ENCODE results near the gene UBE2E3. TPM values are rescaled to one million over a fixed set of nuclear protein-coding genes. Genes with fewer than 3 reads are reported as not detected.
"Not testable (repeated sequence)": the region's sequence is repeated elsewhere in the genome, so short reads cannot be mapped to it uniquely, and the experiment has no call there.

The UBE2E3 gene
- polyA plus RNA-seq, 4 donors, result 55.3 to 62.8 (median 60.5) TPM

DNA sequence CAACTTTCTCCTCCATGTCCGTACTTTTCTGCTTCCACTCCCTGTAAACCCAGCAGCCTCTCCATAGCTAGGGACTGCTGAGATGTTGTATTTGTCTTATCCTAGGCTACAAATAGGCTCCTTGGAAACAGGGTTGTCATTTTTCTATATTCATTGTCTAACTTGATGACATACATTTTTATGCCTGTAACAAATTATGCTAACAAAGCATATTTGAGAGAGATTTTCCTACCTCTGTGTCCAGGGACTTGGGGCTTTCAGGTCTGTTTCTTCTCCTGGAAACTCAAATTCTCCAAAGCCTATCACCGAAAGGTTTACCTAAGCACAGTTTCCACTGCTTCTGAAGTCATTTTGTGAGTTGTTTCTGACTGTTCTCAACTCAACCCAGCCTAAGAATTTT lies 102.7 kb downstream of the UBE2E3 start:
- Histone ChIP-seq H3K36me3 (ENCODE audit: control insufficient read depth in 3 of 3, insufficient read depth in 2 of 3, low read depth in 1 of 3, low read length in 3 of 3) (no peaks in the 10 kb centered on the region), H3K27ac (ENCODE audit: low read depth in 1 of 3, low read length in 2 of 3) (no peak overlapping the region), H3K9me3 (ENCODE audit: control insufficient read depth in 2 of 2, insufficient read depth in 1 of 2, low read depth in 1 of 2, low read length in 1 of 2) (no peaks in the 10 kb centered on the region), H3K27me3 (ENCODE audit: control insufficient read depth in 3 of 3, insufficient read depth in 3 of 3, low read length in 3 of 3) (no peaks in the 10 kb centered on the region), H3K4me1 (ENCODE audit: control insufficient read depth in 3 of 3, insufficient read depth in 2 of 3, low read depth in 1 of 3, low read length in 2 of 3) (no peaks in the 10 kb centered on the region), H3K4me3 (ENCODE audit: low read depth in 1 of 3, low read length in 3 of 3) (no peak overlapping the region)
- no peak for FAIRE-seq
- WGBS, 3 donors, result 91 to 97% (median 93%) methylated on average over 2 of the region's 2 CpGs
- no peak for DNase-seq

GRCh38 chr2:181085734-181086133 lies 105.3 kb downstream of the UBE2E3 start:
- WGBS, 3 donors, result 86 to 93% (median 90%) methylated on average over 1 of the region's 1 CpG
- no peak for FAIRE-seq
- no peak overlapping the region for H3K27ac ChIP-seq (ENCODE audit: low read depth in 1 of 3, low read length in 2 of 3)
- no peaks in the 10 kb centered on the region for H3K27me3 ChIP-seq (ENCODE audit: control insufficient read depth in 3 of 3, insufficient read depth in 3 of 3, low read length in 3 of 3)
- no peak overlapping the region for H3K4me3 ChIP-seq (ENCODE audit: low read depth in 1 of 3, low read length in 3 of 3)
- no peak for DNase-seq
- H3K36me3 ChIP-seq (ENCODE audit: control insufficient read depth in 3 of 3, insufficient read depth in 2 of 3, low read depth in 1 of 3, low read length in 3 of 3), result no peaks in the 10 kb centered on the region
- no peaks in the 10 kb centered on the region for H3K4me1 ChIP-seq (ENCODE audit: control insufficient read depth in 3 of 3, insufficient read depth in 2 of 3, low read depth in 1 of 3, low read length in 2 of 3)
- no peaks in the 10 kb centered on the region for H3K9me3 ChIP-seq (ENCODE audit: control insufficient read depth in 2 of 2, insufficient read depth in 1 of 2, low read depth in 1 of 2, low read length in 1 of 2)

DNA sequence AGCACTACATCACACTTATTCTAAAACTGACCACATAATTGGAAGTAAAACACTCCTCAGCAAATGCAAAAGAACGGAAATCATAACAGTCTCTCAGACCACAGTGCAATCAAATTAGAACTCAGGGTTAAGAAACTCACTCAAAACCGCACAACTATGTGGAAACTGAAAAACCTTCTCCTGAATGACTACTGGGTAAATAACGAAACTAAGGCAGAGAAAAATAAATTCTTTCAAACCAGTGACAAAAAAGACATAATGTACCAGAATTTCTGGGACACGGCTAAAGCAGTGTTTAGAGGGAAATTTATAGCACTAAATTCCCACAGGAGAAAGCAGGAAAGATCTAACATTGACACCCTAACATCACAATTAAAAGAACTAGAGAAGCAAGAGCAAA lies 111.5 kb downstream of the UBE2E3 start:
- not testable (repeated sequence) for FAIRE-seq; H3K27me3 ChIP-seq (ENCODE audit: control insufficient read depth in 3 of 3, insufficient read depth in 3 of 3, low read length in 3 of 3); H3K27ac ChIP-seq (ENCODE audit: low read depth in 1 of 3, low read length in 2 of 3); H3K9me3 ChIP-seq (ENCODE audit: control insufficient read depth in 2 of 2, insufficient read depth in 1 of 2, low read depth in 1 of 2, low read length in 1 of 2); H3K4me1 ChIP-seq (ENCODE audit: control insufficient read depth in 3 of 3, insufficient read depth in 2 of 3, low read depth in 1 of 3, low read length in 2 of 3); H3K4me3 ChIP-seq (ENCODE audit: low read depth in 1 of 3, low read length in 3 of 3); H3K36me3 ChIP-seq (ENCODE audit: control insufficient read depth in 3 of 3, insufficient read depth in 2 of 3, low read depth in 1 of 3, low read length in 3 of 3)
- 59 to 87% (median 79%) methylated on average over 4 of the region's 4 CpGs for WGBS, 3 donors
- DNase-seq, result peak in 1 of 2 donors; percentile 5

DNA sequence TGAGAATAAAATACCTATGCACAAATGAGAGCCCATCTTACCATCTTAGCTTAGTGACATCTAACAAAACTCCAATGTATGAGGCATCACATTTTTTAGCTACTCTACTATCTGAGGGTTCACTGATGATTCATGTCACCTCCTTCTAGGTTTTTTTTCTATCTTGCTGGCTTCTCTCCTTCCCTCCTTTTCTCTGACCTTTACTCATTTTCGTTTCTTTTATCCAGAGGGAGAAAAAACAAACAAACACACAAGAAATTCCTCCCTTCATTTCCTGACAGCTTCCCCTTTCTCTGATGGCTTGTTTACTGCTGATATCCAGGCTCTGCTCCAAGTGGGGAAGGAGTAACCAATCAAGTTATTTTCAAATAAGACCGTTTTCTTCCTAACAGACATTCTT lies 115.1 kb downstream of the UBE2E3 start:
- FAIRE-seq (no peak), DNase-seq (no peak)
- no peak overlapping the region for H3K27ac ChIP-seq (ENCODE audit: low read depth in 1 of 3, low read length in 2 of 3)
- no peaks in the 10 kb centered on the region for H3K36me3 ChIP-seq (ENCODE audit: control insufficient read depth in 3 of 3, insufficient read depth in 2 of 3, low read depth in 1 of 3, low read length in 3 of 3)
- WGBS, 3 donors, result 33 to 34% (median 34%) methylated on average over 2 of the region's 2 CpGs
- no peaks in the 10 kb centered on the region for H3K4me1 ChIP-seq (ENCODE audit: control insufficient read depth in 3 of 3, insufficient read depth in 2 of 3, low read depth in 1 of 3, low read length in 2 of 3)
- H3K9me3 ChIP-seq (ENCODE audit: control insufficient read depth in 2 of 2, insufficient read depth in 1 of 2, low read depth in 1 of 2, low read length in 1 of 2), result no peaks in the 10 kb centered on the region
- H3K27me3 ChIP-seq (ENCODE audit: control insufficient read depth in 3 of 3, insufficient read depth in 3 of 3, low read length in 3 of 3), result no peaks in the 10 kb centered on the region
- H3K4me3 ChIP-seq (ENCODE audit: low read depth in 1 of 3, low read length in 3 of 3), result no peak overlapping the region

GRCh38 chr2:181103659-181104058 lies 123.3 kb downstream of the UBE2E3 start:
- H3K36me3 ChIP-seq (ENCODE audit: control insufficient read depth in 3 of 3, insufficient read depth in 2 of 3, low read depth in 1 of 3, low read length in 3 of 3), result no peaks in the 10 kb centered on the region
- no peaks in the 10 kb centered on the region for H3K27me3 ChIP-seq (ENCODE audit: control insufficient read depth in 3 of 3, insufficient read depth in 3 of 3, low read length in 3 of 3)
- no peaks in the 10 kb centered on the region for H3K4me1 ChIP-seq (ENCODE audit: control insufficient read depth in 3 of 3, insufficient read depth in 2 of 3, low read depth in 1 of 3, low read length in 2 of 3)
- FAIRE-seq, result peak; percentile 86
- H3K9me3 ChIP-seq (ENCODE audit: control insufficient read depth in 2 of 2, insufficient read depth in 1 of 2, low read depth in 1 of 2, low read length in 1 of 2), result no peaks in the 10 kb centered on the region
- no peak overlapping the region for H3K27ac ChIP-seq (ENCODE audit: low read depth in 1 of 3, low read length in 2 of 3)
- H3K4me3 ChIP-seq (ENCODE audit: low read depth in 1 of 3, low read length in 3 of 3), result no peak overlapping the region
- DNase-seq, result no peak

GRCh38 chr2:181104512-181105115 lies 124.2 kb downstream of the UBE2E3 start:
- no peaks in the 10 kb centered on the region for H3K36me3 ChIP-seq (ENCODE audit: control insufficient read depth in 3 of 3, insufficient read depth in 2 of 3, low read depth in 1 of 3, low read length in 3 of 3)
- 57 to 59% (median 57%) methylated on average over 7 of the region's 7 CpGs for WGBS, 3 donors
- no peaks in the 10 kb centered on the region for H3K27me3 ChIP-seq (ENCODE audit: control insufficient read depth in 3 of 3, insufficient read depth in 3 of 3, low read length in 3 of 3)
- H3K27ac ChIP-seq (ENCODE audit: low read depth in 1 of 3, low read length in 2 of 3), result no peak overlapping the region
- H3K4me1 ChIP-seq (ENCODE audit: control insufficient read depth in 3 of 3, insufficient read depth in 2 of 3, low read depth in 1 of 3, low read length in 2 of 3), result no peaks in the 10 kb centered on the region
- H3K9me3 ChIP-seq (ENCODE audit: control insufficient read depth in 2 of 2, insufficient read depth in 1 of 2, low read depth in 1 of 2, low read length in 1 of 2), result no peaks in the 10 kb centered on the region
- H3K4me3 ChIP-seq (ENCODE audit: low read depth in 1 of 3, low read length in 3 of 3), result no peak overlapping the region
- peak; percentile 30 to 39 for DNase-seq
- FAIRE-seq, result no peak

- no peak for FAIRE-seq
- Histone ChIP-seq H3K36me3 (ENCODE audit: control insufficient read depth in 3 of 3, insufficient read depth in 2 of 3, low read depth in 1 of 3, low read length in 3 of 3) (no peaks in the 10 kb centered on the region), H3K27me3 (ENCODE audit: control insufficient read depth in 3 of 3, insufficient read depth in 3 of 3, low read length in 3 of 3) (no peaks in the 10 kb centered on the region), H3K27ac (ENCODE audit: low read depth in 1 of 3, low read length in 2 of 3) (no peak overlapping the region), H3K4me1 (ENCODE audit: control insufficient read depth in 3 of 3, insufficient read depth in 2 of 3, low read depth in 1 of 3, low read length in 2 of 3) (no peaks in the 10 kb centered on the region), H3K9me3 (ENCODE audit: control insufficient read depth in 2 of 2, insufficient read depth in 1 of 2, low read depth in 1 of 2, low read length in 1 of 2) (no peaks in the 10 kb centered on the region), H3K4me3 (ENCODE audit: low read depth in 1 of 3, low read length in 3 of 3) (no peak overlapping the region)
- no peak for DNase-seq
- 76 to 80% (median 78%) methylated on average over 2 of the region's 2 CpGs for WGBS, 3 donors
Measured at GRCh38 chr2:181105562-181105961, 125.2 kb downstream of the UBE2E3 start.

- no peak for FAIRE-seq
- H3K27ac ChIP-seq (ENCODE audit: low read depth in 1 of 3, low read length in 2 of 3), result no peak overlapping the region
Measured at GRCh38 chr2:181106229-181106628, 125.8 kb downstream of the UBE2E3 start.

More at GRCh38 chr2:181106229-181106628, 125.8 kb downstream of the UBE2E3 start:
- no peaks in the 10 kb centered on the region for H3K27me3 ChIP-seq (ENCODE audit: control insufficient read depth in 3 of 3, insufficient read depth in 3 of 3, low read length in 3 of 3)
- no peaks in the 10 kb centered on the region for H3K4me1 ChIP-seq (ENCODE audit: control insufficient read depth in 3 of 3, insufficient read depth in 2 of 3, low read depth in 1 of 3, low read length in 2 of 3)
- H3K4me3 ChIP-seq (ENCODE audit: low read depth in 1 of 3, low read length in 3 of 3), result no peak overlapping the region
- no peak for DNase-seq
- H3K36me3 ChIP-seq (ENCODE audit: control insufficient read depth in 3 of 3, insufficient read depth in 2 of 3, low read depth in 1 of 3, low read length in 3 of 3), result no peaks in the 10 kb centered on the region
- WGBS, 3 donors, result 56 to 74% (median 69%) methylated on average over 2 of the region's 2 CpGs
- H3K9me3 ChIP-seq (ENCODE audit: control insufficient read depth in 2 of 2, insufficient read depth in 1 of 2, low read depth in 1 of 2, low read length in 1 of 2), result no peaks in the 10 kb centered on the region

Measured in small intestine (tissue), 7 donors.